ENCODE data around the gene ATP7B.

DNA sequence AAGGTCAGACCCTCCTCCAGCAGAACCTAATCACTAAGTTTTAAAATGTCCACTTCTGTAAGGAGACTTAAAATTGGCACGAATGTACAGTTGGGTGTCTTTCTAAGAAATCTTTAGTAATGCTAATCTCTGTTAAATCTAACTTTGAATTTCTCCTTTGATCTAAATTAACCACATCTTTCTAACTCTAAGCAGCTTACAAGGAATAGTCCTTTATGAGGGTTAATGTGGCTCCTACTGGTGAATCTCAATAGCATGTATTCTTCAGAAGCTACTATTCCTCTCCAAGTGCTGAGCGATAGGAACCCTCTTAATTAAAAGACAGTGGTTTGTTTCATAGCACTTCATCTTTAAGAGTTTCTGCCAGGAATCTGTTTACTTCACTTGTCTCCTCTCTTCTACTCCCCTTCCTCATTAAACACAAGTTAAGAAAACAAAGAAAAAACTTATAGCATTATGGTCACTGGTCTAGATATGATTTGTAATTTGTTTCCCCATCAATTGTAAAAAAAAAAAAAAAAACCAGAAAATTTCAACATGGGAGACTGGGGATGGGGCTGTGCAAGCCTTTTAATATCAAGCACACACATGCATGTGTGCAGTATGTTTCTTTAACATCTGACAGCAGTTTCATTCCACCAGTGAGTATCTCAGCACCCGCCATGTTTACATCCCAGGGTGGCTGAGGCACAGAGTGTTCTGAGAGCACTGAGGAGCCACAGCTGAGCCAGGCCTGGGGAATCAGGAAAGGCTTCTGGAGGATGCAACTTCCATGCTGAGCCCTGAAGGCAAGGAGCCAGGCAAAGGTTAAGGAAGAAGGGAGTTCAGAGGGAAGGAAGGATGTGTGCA lies 57.7 kb downstream of the ATP7B start:
- TF ChIP-seq, protein P1, sequence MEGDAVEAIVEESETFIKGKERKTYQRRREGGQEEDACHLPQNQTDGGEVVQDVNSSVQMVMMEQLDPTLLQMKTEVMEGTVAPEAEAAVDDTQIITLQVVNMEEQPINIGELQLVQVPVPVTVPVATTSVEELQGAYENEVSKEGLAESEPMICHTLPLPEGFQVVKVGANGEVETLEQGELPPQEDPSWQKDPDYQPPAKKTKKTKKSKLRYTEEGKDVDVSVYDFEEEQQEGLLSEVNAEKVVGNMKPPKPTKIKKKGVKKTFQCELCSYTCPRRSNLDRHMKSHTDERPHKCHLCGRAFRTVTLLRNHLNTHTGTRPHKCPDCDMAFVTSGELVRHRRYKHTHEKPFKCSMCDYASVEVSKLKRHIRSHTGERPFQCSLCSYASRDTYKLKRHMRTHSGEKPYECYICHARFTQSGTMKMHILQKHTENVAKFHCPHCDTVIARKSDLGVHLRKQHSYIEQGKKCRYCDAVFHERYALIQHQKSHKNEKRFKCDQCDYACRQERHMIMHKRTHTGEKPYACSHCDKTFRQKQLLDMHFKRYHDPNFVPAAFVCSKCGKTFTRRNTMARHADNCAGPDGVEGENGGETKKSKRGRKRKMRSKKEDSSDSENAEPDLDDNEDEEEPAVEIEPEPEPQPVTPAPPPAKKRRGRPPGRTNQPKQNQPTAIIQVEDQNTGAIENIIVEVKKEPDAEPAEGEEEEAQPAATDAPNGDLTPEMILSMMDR (IDR thresholded peaks at IDR 0.05) = no peak
- TF ChIP-seq POLR2A (IDR thresholded peaks at IDR 0.05) = no peak
- no peak for TF ChIP-seq POLR2AphosphoS5 (IDR thresholded peaks at IDR 0.05)
- no peak for TF ChIP-seq EP300 (IDR thresholded peaks at IDR 0.05)

All from gastroesophageal sphincter (tissue), 3 donors.